CD4-positive, alpha-beta T cell treated with Interleukin-6 at 100 ng/mL for 8 hours (primary cell): ENCODE results near the gene CAVIN1.
A peak's percentile ranks its signal among the peaks of the same experiment; 100 is the strongest.
"Not testable (repeated sequence)": the region's sequence is repeated elsewhere in the genome, so short reads cannot be mapped to it uniquely, and the experiment has no call there.

Source experiments
- DNase-seq: peaks from one replicate; pipeline ENCODE4 v3.0.0-alpha.2; 2020; ENCODE audit warnings: mixed read lengths, low spot score

Gene CAVIN1

GRCh38 chr17:42431758-42432161 lies 8.7 kb upstream of the CAVIN1 start:
- DNase-seq, result no peak

- no peak for DNase-seq
Observed at GRCh38 chr17:42429726-42430447, 6.8 kb upstream of the CAVIN1 start.

GRCh38 chr17:42428141-42428944 lies 5.3 kb upstream of the CAVIN1 start:
- peak; percentile 52 for DNase-seq

GRCh38 chr17:42424991-42425610 lies 2.0 kb upstream of the CAVIN1 start:
- no peak for DNase-seq

- DNase-seq, result no peak
Observed at GRCh38 chr17:42423766-42424165, 710 bp upstream of the CAVIN1 start.

GRCh38 chr17:42422412-42422957 lies 571 bp downstream of the CAVIN1 start:
- peak; percentile 8 for DNase-seq

- no peak for DNase-seq
Observed at GRCh38 chr17:42421507-42422338, 1.3 kb downstream of the CAVIN1 start.

GRCh38 chr17:42421136-42421506 lies 1.9 kb downstream of the CAVIN1 start:
- no peak for DNase-seq

GRCh38 chr17:42417981-42418380 lies 5.1 kb downstream of the CAVIN1 start:
- not testable (repeated sequence) for DNase-seq

GRCh38 chr17:42414704-42415409 lies 8.2 kb downstream of the CAVIN1 start:
- peak; percentile 60 for DNase-seq

GRCh38 chr17:42413464-42414040 lies 9.5 kb downstream of the CAVIN1 start:
- DNase-seq, result no peak

GRCh38 chr17:42411905-42412679 lies 11.0 kb downstream of the CAVIN1 start:
- DNase-seq, result no peak

GRCh38 chr17:42411361-42411760 lies 11.7 kb downstream of the CAVIN1 start:
- no peak for DNase-seq

GRCh38 chr17:42410319-42410685 lies 12.8 kb downstream of the CAVIN1 start:
- no peak for DNase-seq

GRCh38 chr17:42409523-42410318 lies 13.3 kb downstream of the CAVIN1 start:
- no peak for DNase-seq

GRCh38 chr17:42408061-42408460 lies 15.0 kb downstream of the CAVIN1 start:
- no peak for DNase-seq

- DNase-seq, result peak; percentile 60
Observed at GRCh38 chr17:42407289-42407836, 15.7 kb downstream of the CAVIN1 start.

- no peak for DNase-seq
Observed at GRCh38 chr17:42406615-42407288, 16.3 kb downstream of the CAVIN1 start.
